CD4-positive, alpha-beta T cell treated with Interferon gamma for 1 hour (primary cell): ENCODE results near the gene RNF166.

ENCODE experiments used
- DNase-seq: peaks from one replicate; pipeline ENCODE4 v3.0.0-alpha.2; 2020

Gene RNF166

GRCh38 chr16:88706229-88706964 lies at the start of gene RNF166, which contains the start of gene CTU2:
Gene RNF166 (minus strand): TSS chr16:88706408. CDS start chr16:88706325, 83 bp downstream.
Gene CTU2 (plus strand): TSS chr16:88706503. CDS start chr16:88706531, 28 bp downstream.
- DNase-seq: peak; percentile 89

DNA sequence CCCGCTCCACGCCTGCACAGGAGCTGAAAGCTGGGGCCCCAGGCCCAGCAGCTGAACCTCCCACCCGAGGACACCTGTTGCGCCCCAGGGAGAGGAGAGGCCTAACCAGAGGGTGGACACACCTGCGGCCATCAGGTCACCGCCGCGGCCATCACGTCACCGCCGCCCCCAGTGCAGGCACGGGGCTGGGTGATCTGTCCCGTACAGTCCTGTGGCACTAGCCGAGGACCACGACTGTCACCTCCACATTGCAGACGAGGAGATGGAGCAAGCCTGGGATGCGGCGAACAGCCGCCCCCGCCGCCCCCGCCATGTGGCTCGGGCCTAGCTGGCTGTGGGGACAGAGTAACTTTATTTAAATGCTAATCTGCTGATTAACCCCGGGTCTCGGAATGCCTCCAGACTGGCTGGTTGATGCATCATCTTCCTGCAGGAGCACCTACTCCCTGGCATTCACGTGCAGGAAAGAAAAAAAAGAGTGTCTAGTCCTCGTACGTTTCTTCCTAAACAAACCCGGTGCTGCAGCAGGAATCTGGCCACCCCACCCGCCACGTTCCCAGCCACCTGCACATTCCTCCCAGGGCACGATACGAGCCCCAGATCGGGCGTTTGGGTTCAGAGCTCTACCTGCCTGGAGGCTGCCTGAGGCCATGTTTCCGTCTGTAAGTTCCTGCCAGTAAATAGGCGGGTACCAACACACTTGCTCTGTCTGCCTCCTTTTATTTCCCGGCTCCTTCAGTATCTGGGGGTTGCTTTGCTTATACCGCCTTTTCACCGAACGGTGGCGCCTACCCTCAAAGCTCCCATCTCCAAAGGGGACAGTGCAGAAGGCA lies 48.9 kb upstream of the RNF166 start:
- no peak for DNase-seq

DNA sequence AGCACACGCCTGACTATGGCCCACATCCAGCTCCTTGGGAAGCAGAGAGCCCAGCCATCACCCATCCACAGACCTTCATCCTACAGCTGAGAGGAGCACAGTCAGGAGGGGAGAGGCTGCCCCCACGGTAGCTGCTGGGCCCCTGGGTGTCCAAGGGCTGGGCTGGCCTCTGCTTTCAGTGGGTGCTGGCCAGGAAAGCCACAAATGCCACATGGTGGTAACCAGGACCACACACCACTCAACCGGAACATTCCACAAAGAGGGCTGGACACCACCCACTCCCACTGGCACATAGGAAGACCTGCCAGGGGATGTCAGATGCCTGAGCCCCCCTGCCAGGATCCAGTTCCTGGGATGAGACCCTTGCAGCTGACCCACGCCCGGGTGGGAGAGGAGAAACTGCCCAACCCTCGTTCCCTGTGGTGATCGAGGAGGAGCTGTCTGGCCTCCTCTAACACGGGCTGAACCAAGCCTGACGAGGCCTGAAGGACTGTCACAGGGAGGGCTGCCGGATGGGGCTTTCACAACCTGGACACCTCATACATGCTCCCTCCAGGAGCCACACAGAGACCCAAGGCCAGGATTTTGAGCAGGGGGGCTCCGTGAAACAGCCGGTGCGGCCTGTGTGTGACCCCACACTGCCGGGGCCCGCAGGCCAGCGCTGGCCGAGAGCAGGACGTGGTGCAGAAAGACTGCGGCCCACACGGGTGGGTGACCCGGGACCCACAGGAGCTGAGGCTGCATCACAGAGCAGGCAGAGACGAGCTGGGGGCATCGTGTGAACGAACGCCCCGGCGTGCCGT lies 48.1 kb upstream of the RNF166 start:
- DNase-seq: no peak

- no peak for DNase-seq
Observed at GRCh38 chr16:88753602-88754001, 47.4 kb upstream of the RNF166 start.

DNA sequence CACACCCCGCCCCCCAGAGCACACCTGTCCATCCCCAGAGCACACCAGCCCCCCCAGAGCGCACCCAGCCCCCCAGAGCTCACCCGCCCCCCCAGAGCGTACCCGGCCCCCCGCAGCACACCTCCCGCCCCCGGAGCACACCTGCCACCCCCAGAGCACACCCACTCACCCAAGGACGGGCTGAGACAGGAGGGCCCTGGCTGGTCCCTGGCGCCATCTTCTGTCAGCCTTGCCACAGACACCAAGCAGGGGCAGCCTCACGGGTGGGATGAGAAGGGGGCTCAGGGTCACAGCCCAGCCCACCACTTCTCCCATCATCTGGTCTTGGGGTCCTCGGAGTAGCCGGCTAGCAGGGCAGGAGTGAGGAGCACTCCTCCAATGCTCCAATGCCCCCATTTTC lies 47.0 kb upstream of the RNF166 start:
- no peak for DNase-seq

DNA sequence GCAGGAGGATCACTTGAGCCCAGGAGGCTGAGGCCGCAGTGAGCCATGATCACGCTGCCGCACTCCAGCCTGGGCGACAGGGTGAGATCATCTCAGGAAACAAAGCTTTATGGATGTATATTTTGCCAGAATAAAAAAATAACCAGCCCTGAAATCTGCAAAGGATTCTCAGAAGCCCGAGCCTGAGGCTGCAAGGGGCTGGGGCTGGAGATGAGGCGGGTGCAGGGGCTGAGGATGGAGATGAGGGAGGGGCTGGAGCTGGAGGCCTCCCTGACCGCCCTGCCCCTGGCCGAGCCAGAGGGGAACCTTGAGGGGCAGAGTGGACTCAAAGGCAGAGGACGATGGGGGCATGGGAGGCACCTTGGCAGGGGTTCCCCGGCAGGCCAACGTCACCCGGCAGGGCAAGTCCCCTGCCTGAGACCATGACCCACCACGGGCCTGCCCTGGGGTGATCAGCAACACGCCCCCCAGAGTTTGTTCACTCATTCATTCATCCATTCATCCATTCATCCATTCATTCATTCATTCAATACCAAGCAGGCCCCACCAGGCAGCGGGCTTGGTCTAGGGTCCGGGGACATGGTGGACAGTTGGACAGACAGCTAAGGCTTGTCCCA lies 46.3 kb upstream of the RNF166 start:
- DNase-seq: no peak

DNA sequence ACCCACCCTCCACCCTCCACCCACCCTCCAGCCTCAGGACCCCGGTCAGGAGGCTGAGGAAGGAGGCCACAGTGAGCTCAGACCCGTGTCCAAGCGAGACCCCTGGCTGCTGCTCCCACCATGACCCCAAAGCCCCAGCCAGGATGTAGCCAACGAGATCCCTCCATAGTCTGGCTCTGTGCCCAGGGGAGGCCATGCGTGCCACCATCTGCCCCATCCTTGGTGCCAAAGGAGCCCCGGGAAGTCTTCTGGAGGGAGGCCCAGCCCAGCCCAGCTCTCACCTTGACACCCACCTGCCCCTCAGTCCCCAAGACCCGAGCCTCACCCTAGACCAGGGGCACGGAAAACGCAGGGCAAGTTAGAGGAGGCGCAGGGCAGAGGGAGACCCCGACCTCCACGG lies 44.6 kb upstream of the RNF166 start:
- DNase-seq: no peak

DNA sequence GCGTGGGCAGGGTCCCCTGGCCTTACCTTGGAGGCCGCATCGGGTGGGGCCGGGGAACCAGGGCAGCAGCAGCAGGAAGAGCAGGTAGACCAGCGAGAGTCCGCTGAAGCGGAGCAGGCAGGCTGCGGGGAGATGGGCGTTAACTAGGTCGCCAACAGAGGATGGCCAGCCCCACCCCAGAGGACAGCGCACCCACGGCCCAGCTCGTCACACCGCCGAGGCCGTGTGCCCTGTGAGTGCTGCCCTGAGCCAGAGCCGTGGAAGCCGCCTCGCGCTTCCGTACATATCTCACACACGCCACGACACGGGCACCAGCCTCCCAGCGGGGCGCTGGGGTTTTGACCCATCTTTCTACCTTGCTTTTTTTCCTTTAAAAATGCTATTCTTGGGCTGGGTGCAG lies 43.1 kb upstream of the RNF166 start:
- no peak for DNase-seq

- DNase-seq: no peak
Observed at GRCh38 chr16:88748364-88748763, 42.2 kb upstream of the RNF166 start.

DNA sequence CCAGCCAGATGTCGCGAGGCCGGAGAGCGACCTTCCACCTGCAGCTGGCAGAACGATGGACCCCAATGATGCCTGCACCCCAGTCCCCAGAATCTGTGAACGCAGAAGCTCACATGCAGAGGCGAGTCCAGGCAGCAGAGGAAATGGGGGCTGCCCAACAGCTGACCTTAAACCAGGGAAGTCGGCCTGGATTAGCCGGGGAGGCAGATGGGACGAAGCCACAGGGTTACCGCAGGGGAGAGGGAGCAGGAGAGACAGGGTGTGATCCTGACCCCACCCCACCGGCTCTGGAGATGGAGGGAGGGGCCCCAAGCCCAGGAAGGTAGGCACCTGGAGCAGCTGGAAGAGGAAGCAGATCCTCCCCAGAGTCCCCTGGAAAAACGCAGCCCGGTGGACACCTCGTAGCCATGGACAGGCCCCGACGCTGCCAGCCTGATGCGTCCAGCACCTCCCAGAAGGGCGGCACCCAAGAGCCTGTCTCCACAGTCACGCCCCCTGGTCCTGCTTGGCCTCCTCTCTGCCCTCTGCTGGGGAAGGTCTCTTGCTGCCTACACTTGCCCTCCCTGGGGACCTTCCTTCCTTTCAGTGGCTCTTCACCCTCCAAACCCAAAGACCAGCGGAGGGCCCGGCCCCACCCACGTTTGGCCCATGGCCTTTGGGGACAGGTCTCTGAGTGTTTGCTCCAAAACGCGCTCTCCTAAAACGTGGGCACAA lies 41.5 kb upstream of the RNF166 start:
- DNase-seq: peak; percentile 37

- DNase-seq: no peak
Observed at GRCh38 chr16:88746506-88746905, 40.3 kb upstream of the RNF166 start.

GRCh38 chr16:88744577-88745521 lies 38.6 kb upstream of the RNF166 start:
- no peak for DNase-seq

- DNase-seq: peak; percentile 64
Observed at GRCh38 chr16:88743693-88744576, 37.7 kb upstream of the RNF166 start.

GRCh38 chr16:88742896-88743605 lies 36.8 kb upstream of the RNF166 start:
- DNase-seq: no peak

- DNase-seq: no peak
Observed at GRCh38 chr16:88741368-88741767, 35.2 kb upstream of the RNF166 start.

DNA sequence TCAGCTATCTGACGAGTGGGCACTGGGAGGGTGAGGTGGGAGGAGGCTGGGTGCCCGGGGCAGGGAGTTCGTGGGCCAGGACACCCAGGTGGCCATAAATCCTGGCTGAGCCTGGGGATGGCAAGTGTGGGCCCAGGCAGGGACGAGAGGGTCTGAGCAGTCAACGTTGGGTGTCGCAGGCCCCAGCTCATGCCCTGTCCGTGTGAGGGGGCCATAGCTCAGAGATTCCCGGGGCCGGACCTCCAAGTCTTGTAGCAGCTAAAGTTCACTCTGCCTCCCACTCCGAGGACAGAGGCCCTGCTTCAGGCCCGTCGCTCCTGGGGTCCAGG lies 34.5 kb upstream of the RNF166 start:
- DNase-seq: no peak

- no peak for DNase-seq
Observed at GRCh38 chr16:88739977-88740726, 33.9 kb upstream of the RNF166 start.

- no peak for DNase-seq
Observed at GRCh38 chr16:88739139-88739976, 33.1 kb upstream of the RNF166 start.
